GM23248 (cell line): ENCODE data around the gene DPP3. TPM values are rescaled to one million over a fixed set of nuclear protein-coding genes. Genes with fewer than 3 reads are reported as not detected.

Experiments used
- DNase-seq: peaks from one replicate; pipeline ENCODE4 v3.0.0-alpha.2; 2015
- H2AFZ ChIP-seq: fragments of 200-600 bp; sonication (generic); 2 replicates; pipeline ENCODE4 v1.6.1; 2016; ENCODE audit warnings: antibody characterized with exemption
- H3F3A ChIP-seq: fragments of 200-600 bp; sonication (generic); 2 replicates; pipeline ENCODE4 v1.6.1; 2016; ENCODE audit warnings: mild to moderate bottlenecking, antibody characterized with exemption, mixed run types; ENCODE audit not compliant: insufficient read depth
- H3K27ac ChIP-seq: fragments of 200-600 bp; sonication (generic); 2 replicates; pipeline ENCODE4 v1.5.1; 2016; ENCODE audit warnings: mild to moderate bottlenecking
- H3K27me3 ChIP-seq: fragments of 200-600 bp; sonication (generic); replicated peaks from 2 replicates; pipeline ENCODE4 v1.6.1; 2016; ENCODE audit warnings: mild to moderate bottlenecking; ENCODE audit not compliant: insufficient read depth
- H3K36me3 ChIP-seq: fragments of 200-600 bp; sonication (generic); 2 replicates; pipeline ENCODE4 v1.6.1; 2016; ENCODE audit warnings: low read depth, mild to moderate bottlenecking
- H3K4me1 ChIP-seq: fragments of 200-600 bp; sonication (generic); 2 replicates; pipeline ENCODE4 v1.6.1; 2016; ENCODE audit warnings: mild to moderate bottlenecking; ENCODE audit not compliant: insufficient read depth
- H3K4me2 ChIP-seq: fragments of 200-600 bp; sonication (generic); one replicate; pipeline ENCODE4 v1.6.1; 2016; ENCODE audit warnings: mild to moderate bottlenecking; ENCODE audit not compliant: unreplicated experiment
- H3K4me3 ChIP-seq: fragments of 200-600 bp; sonication (generic); 2 replicates; pipeline ENCODE4 v1.5.1; 2016; ENCODE audit warnings: mild to moderate bottlenecking
- H3K79me2 ChIP-seq: fragments of 200-600 bp; sonication (generic); 2 replicates; pipeline ENCODE4 v1.6.1; 2016; ENCODE audit warnings: mild to moderate bottlenecking; ENCODE audit not compliant: insufficient read depth
- H3K9ac ChIP-seq: fragments of 200-600 bp; sonication (generic); 2 replicates; pipeline ENCODE4 v1.6.1; 2016; ENCODE audit warnings: mild to moderate bottlenecking
- H3K9me2 ChIP-seq: fragments of 200-600 bp; sonication (generic); 2 replicates; pipeline ENCODE4 v1.6.1; 2016; ENCODE audit warnings: mixed run types, mild to moderate bottlenecking, moderate library complexity; ENCODE audit not compliant: insufficient read depth
- H3K9me3 ChIP-seq: fragments of 200-600 bp; sonication (generic); one replicate; pipeline ENCODE4 v1.6.1; 2017; ENCODE audit warnings: low read depth
- H4K20me1 ChIP-seq: fragments of 200-600 bp; sonication (generic); 2 replicates; pipeline ENCODE4 v1.6.0; 2016; ENCODE audit not compliant: insufficient read depth
- EZH2 ChIP-seq: fragments of 200-600 bp; sonication (generic); IDR thresholded peaks from 2 replicates; pipeline ENCODE4 v1.6.1; 2018; ENCODE audit warnings: antibody characterized with exemption, mild to moderate bottlenecking; ENCODE audit not compliant: insufficient read depth, poor library complexity, severe bottlenecking
- EZH2phosphoT487 ChIP-seq: fragments of 200-600 bp; sonication (generic); IDR thresholded peaks from 2 replicates; pipeline ENCODE4 v1.6.1; 2018; ENCODE audit warnings: antibody characterized with exemption, moderate library complexity, mild to moderate bottlenecking, low read depth; ENCODE audit not compliant: insufficient read depth
- WGBS, 2 experiments: methylation state at CpG; one replicate each; pipeline ENCODE4 v1.1.6; 2015 to 2017; ENCODE audit warnings: low lambda C conversion rate in 2 of 2, low coverage in 1 of 2; ENCODE audit errors: missing lambda C conversion rate in 2 of 2; 5-methylcytosine and 5-hydroxymethylcytosine counted together
- in situ Hi-C: fragments of 300-500 bp; cut with MboI; formaldehyde crosslinking; loops from 2 replicates; pipeline ENCODE4 v1.15.0; 2020
- polyA plus RNA-seq: library from polyadenylated mRNA; unstranded; fragments of >200 nt; fragmentation: Nextera tagmentation; extraction: Ambion mirVana; gene quantifications from 2 replicates; pipeline ENCODE4 v1.2.1, GENCODE V29; 2016
- total RNA-seq: library from RNA; depleted of rRNA; stranded (reverse); fragments of >200 nt; shearing (Covaris generic); gene quantifications from 2 replicates; pipeline ENCODE4 v1.2.3, GENCODE V29; 2014

The DPP3 gene
- total and polyA plus RNA-seq, 2 experiments from 2014 or later = 34.7 to 50.8 TPM

GRCh38 chr11:66510990-66511339 lies 30.7 kb downstream of the DPP3 start:
- no peak overlapping the region for H3K27ac ChIP-seq
- H3K4me3 ChIP-seq = peak overlapping the region; percentile 98
- in situ Hi-C loops = no loop called here
- DNase-seq = no peak
- TF ChIP-seq EZH2 (no peak), EZH2phosphoT487 (no peak)
- peak overlapping the region; percentile 100 for H2AFZ ChIP-seq
- no peaks in the 10 kb centered on the region for H3F3A ChIP-seq
- WGBS, 2 experiments = 1 to 2% methylated on average over 5 of the region's 5 CpGs
- no peaks in the 10 kb centered on the region for H3K27me3 ChIP-seq
- no peaks in the 10 kb centered on the region for H3K36me3 ChIP-seq
- peaks cover 6% of the 10 kb centered on the region for H3K4me1 ChIP-seq
- no peaks in the 10 kb centered on the region for H3K9me3 ChIP-seq
- peaks cover 23% of the 10 kb centered on the region for H3K79me2 ChIP-seq
- peak overlapping the region; percentile 96 for H3K4me2 ChIP-seq
- peak overlapping the region; percentile 87 for H3K9ac ChIP-seq
- no peaks in the 10 kb centered on the region for H3K9me2 ChIP-seq
- no peaks in the 10 kb centered on the region for H4K20me1 ChIP-seq

- no peak overlapping the region for H2AFZ ChIP-seq
- H3K79me2 ChIP-seq = no peaks in the 10 kb centered on the region
- no peaks in the 10 kb centered on the region for H3K27me3 ChIP-seq
- no peaks in the 10 kb centered on the region for H3K9me3 ChIP-seq
- H3K4me2 ChIP-seq = no peak overlapping the region
- 82 to 85% methylated on average over 11 of the region's 11 CpGs for WGBS, 2 experiments
- H3K27ac ChIP-seq = no peak overlapping the region
- no peaks in the 10 kb centered on the region for H3K9me2 ChIP-seq
- in situ Hi-C loops = no loop called here
- peaks cover 8% of the 10 kb centered on the region; the same call in 1 of the 2 replicates for H3K36me3 ChIP-seq
- TF ChIP-seq EZH2 = no peak
- TF ChIP-seq EZH2phosphoT487 = no peak
- H3K4me1 ChIP-seq = no peaks in the 10 kb centered on the region
- H4K20me1 ChIP-seq = no peaks in the 10 kb centered on the region
- no peaks in the 10 kb centered on the region for H3F3A ChIP-seq
- no peak overlapping the region for H3K4me3 ChIP-seq
- H3K9ac ChIP-seq = no peak overlapping the region
- no peak for DNase-seq
Measured at GRCh38 chr11:66523611-66524010, 43.4 kb downstream of the DPP3 start.

DNA sequence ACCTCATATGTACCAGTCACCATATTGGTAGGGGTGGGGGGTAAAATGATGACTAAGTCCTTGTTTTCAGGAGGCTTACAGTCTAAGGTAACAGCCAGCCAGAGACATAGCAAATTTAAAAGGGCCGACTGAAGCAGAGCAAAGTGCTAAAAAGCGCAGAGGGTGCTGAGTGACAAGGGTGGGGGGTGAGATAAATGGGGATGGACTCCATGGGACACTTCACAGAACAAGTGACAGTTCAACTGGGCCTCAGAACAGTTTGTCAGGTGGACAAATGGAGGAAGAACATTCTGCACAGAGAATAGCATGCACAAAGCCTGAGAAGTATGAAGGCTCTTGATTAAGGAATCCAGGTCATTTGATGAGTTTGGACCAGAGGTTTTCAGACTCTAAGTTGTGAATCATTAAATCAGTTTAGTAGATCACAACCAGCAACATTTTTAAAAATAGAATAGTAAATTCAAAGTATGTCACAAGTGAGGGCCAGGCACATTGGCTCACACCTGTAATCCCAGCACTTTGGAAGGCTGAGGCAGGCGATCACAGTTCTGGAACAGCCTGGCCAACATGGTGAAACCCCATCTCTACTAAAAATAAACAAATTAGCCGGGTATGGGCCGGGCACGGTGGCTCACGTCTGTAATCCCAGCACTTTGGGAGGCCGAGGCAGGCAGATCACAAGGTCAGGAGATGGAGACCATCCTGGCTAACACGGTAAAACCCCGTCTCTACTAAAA lies 44.2 kb downstream of the DPP3 start:
- TF ChIP-seq EZH2 (no peak), EZH2phosphoT487 (no peak)
- no peaks in the 10 kb centered on the region for H3K9me2 ChIP-seq
- peaks cover 8% of the 10 kb centered on the region; the same call in 1 of the 2 replicates for H3K36me3 ChIP-seq
- no peak overlapping the region for H3K9ac ChIP-seq
- no peaks in the 10 kb centered on the region for H3K79me2 ChIP-seq
- in situ Hi-C loops = no loop called here
- no peaks in the 10 kb centered on the region for H3K9me3 ChIP-seq
- 78 to 82% methylated on average over 9 to 10 of the region's 10 CpGs for WGBS, 2 experiments
- no peak overlapping the region for H2AFZ ChIP-seq
- no peak for DNase-seq
- H3K4me2 ChIP-seq = no peak overlapping the region
- H3K4me3 ChIP-seq = no peak overlapping the region
- H3K4me1 ChIP-seq = no peaks in the 10 kb centered on the region
- no peak overlapping the region for H3K27ac ChIP-seq
- no peaks in the 10 kb centered on the region for H4K20me1 ChIP-seq
- H3F3A ChIP-seq = no peaks in the 10 kb centered on the region
- no peaks in the 10 kb centered on the region for H3K27me3 ChIP-seq

- no peaks in the 10 kb centered on the region for H3K36me3 ChIP-seq
- H3K27me3 ChIP-seq = no peaks in the 10 kb centered on the region
- no peaks in the 10 kb centered on the region for H3K9me2 ChIP-seq
- H3K4me2 ChIP-seq = no peak overlapping the region
- TF ChIP-seq EZH2phosphoT487 = no peak
- no peak for TF ChIP-seq EZH2
- 78 to 87% methylated on average over 8 to 10 of the region's 10 CpGs for WGBS, 2 experiments
- H4K20me1 ChIP-seq = no peaks in the 10 kb centered on the region
- no peak for DNase-seq
- in situ Hi-C loops = no loop called here
- no peaks in the 10 kb centered on the region for H3K4me1 ChIP-seq
- no peak overlapping the region for H3K27ac ChIP-seq
- H2AFZ ChIP-seq = no peak overlapping the region
- no peak overlapping the region for H3K4me3 ChIP-seq
- no peaks in the 10 kb centered on the region for H3F3A ChIP-seq
- H3K9ac ChIP-seq = no peak overlapping the region
- no peaks in the 10 kb centered on the region for H3K79me2 ChIP-seq
- H3K9me3 ChIP-seq = no peaks in the 10 kb centered on the region
Measured at GRCh38 chr11:66529069-66529468, 48.8 kb downstream of the DPP3 start.

DNA sequence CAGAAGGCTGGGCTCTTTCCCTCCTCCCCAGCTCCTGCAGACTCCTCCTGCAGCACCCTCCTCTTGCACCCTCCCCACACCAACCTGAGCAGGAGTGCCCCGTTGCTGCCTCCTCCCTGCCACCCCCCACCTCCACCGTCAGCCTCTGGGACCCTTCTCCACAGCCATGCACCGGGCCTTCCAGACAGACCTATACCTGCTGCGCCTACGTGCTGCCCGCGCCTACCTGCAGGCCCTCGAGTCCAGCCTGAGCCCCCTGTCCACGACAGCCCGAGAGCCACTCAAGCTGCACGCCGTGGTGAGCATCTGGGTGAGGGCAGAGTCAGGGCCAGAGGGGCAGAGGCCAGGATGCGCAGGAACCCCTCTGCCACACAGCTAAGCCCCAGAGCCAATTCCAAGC lies 49.4 kb downstream of the DPP3 start:
- H4K20me1 ChIP-seq = no peaks in the 10 kb centered on the region
- no peak overlapping the region for H3K27ac ChIP-seq
- no peak overlapping the region for H2AFZ ChIP-seq
- in situ Hi-C loops = no loop called here
- no peak overlapping the region for H3K9ac ChIP-seq
- no peaks in the 10 kb centered on the region for H3K4me1 ChIP-seq
- no peaks in the 10 kb centered on the region for H3K27me3 ChIP-seq
- H3K79me2 ChIP-seq = no peaks in the 10 kb centered on the region
- WGBS, 2 experiments = 84 to 86% methylated on average over 13 of the region's 13 CpGs
- TF ChIP-seq EZH2 (no peak), EZH2phosphoT487 (no peak)
- H3K4me3 ChIP-seq = no peak overlapping the region
- H3F3A ChIP-seq = no peaks in the 10 kb centered on the region
- H3K9me2 ChIP-seq = no peaks in the 10 kb centered on the region
- H3K36me3 ChIP-seq = no peaks in the 10 kb centered on the region
- H3K9me3 ChIP-seq = no peaks in the 10 kb centered on the region
- no peak overlapping the region for H3K4me2 ChIP-seq
- no peak for DNase-seq
